Measurements from ENCODE around the gene CLASP1. TPM values are rescaled to one million over a fixed set of nuclear protein-coding genes. Genes with fewer than 3 reads are reported as not detected.
"Not testable (repeated sequence)": the region's sequence is repeated elsewhere in the genome, so short reads cannot be mapped to it uniquely, and the experiment has no call there.

CLASP1 gene
- total RNA-seq, 1 donor from 2014 or later: 71.7 TPM

GRCh38 chr2:121450301-121450700, 199.0 kb downstream of the CLASP1 start:
- Mint-ChIP-seq H3K4me3 (ENCODE audit: low read depth) (no peak overlapping the region), H3K4me1 (ENCODE audit: low read depth) (no peaks in the 10 kb centered on the region), H3K36me3 (ENCODE audit: low read depth) (peaks cover 71% of the 10 kb centered on the region), H3K9me3 (no peaks in the 10 kb centered on the region), H3K27me3 (ENCODE audit: low read depth) (no peaks in the 10 kb centered on the region), H3K27ac (no peak overlapping the region)
- intact Hi-C loops (cut with micrococcal nuclease): no loop called here
- DNase-seq (ENCODE audit: low spot score): no peak

DNA sequence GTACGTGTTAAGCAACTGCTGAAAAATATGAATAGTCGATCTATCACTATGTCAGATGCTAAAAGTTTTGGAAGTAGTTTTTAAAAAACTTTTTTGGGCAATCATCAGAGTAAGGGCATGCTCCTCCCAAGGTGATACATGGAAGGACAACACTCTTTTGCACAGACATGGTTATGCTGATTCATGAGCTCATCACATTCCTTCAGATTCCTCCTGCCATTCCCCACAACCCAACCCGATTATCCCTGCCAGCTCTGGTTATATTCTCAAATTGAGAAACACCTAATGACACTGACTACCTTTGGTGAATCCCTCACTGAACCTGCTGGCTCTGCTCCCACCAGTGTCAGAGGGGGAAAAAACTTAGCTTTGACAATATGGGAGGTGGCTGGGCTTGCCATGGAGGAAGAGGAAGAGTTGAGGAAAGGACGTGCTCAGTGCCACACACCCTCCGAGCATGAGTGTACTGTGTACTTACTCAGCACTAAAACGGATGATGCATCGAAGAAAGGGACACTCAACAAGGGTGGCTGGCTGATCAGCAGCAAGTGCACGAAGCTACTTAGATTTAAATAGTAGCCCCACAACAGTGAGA, 202.5 kb downstream of the CLASP1 start:
- peaks cover 77% of the 10 kb centered on the region for H3K36me3 Mint-ChIP-seq (ENCODE audit: low read depth)
- intact Hi-C loops (cut with micrococcal nuclease): no loop called here
- no peak overlapping the region for H3K27ac Mint-ChIP-seq
- DNase-seq (ENCODE audit: low spot score): no peak
- no peaks in the 10 kb centered on the region for H3K9me3 Mint-ChIP-seq
- peaks cover 2% of the 10 kb centered on the region for H3K4me1 Mint-ChIP-seq (ENCODE audit: low read depth)
- no peak overlapping the region for H3K4me3 Mint-ChIP-seq (ENCODE audit: low read depth)
- no peaks in the 10 kb centered on the region for H3K27me3 Mint-ChIP-seq (ENCODE audit: low read depth)

DNA sequence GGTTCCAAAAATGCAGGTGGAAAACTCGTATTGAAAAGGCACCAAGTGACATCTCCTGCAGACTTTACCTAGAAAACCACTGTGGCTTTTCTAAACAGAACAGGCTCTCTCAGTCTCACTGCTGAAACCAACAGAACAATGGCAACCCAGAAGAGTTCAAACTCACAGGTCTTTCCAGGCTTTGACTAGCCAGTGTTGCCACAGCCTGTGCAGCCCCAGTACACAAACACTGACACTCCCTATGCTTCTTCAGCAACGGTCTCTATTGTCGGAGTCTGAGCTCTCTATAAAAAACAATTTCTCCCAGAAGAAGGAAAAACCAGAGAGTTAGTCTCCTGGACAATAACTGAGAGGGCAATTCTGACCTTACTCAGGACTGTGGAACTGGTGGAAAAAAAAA, 206.4 kb downstream of the CLASP1 start:
- no peaks in the 10 kb centered on the region for H3K27me3 Mint-ChIP-seq (ENCODE audit: low read depth)

DNA sequence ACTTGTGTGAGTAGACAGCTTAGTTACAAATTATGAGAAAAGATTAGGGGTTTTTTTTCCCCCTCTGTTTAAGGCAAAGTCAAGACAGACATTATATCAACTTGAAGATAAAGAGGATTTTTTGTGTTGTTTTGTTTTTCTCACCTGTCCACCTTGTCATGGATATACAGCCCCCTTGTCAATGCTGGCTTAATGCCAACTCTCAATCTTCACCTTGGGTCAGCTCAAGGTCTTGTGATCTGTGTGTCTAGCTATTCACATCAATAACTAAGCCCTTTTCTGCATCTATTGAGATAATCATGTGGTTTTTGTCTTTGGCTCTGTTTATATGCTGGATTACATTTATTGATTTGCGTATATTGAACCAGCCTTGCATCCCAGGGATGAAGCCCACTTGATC, 211.0 kb downstream of the CLASP1 start:
- peaks cover 39% of the 10 kb centered on the region for H3K36me3 Mint-ChIP-seq (ENCODE audit: low read depth)
- intact Hi-C loops (cut with micrococcal nuclease); H3K27me3 Mint-ChIP-seq (ENCODE audit: low read depth); H3K4me3 Mint-ChIP-seq (ENCODE audit: low read depth); H3K27ac Mint-ChIP-seq; H3K9me3 Mint-ChIP-seq; DNase-seq (ENCODE audit: low spot score); H3K4me1 Mint-ChIP-seq (ENCODE audit: low read depth): not testable (repeated sequence)

More for the DNA sequence above, 206.4 kb downstream of the CLASP1 start:
- H3K36me3 Mint-ChIP-seq (ENCODE audit: low read depth): peaks cover 69% of the 10 kb centered on the region
- no peak for DNase-seq (ENCODE audit: low spot score)
- no peak overlapping the region for H3K27ac Mint-ChIP-seq
- no peak overlapping the region for H3K4me3 Mint-ChIP-seq (ENCODE audit: low read depth)
- intact Hi-C loops (cut with micrococcal nuclease): no loop called here
- peaks cover 2% of the 10 kb centered on the region for H3K4me1 Mint-ChIP-seq (ENCODE audit: low read depth)
- no peaks in the 10 kb centered on the region for H3K9me3 Mint-ChIP-seq

GRCh38 chr2:121436918-121437317, 212.3 kb downstream of the CLASP1 start:
- Mint-ChIP-seq H3K36me3 (ENCODE audit: low read depth) (peaks cover 34% of the 10 kb centered on the region), H3K27me3 (ENCODE audit: low read depth) (no peaks in the 10 kb centered on the region), H3K4me1 (ENCODE audit: low read depth) (no peaks in the 10 kb centered on the region)

GRCh38 chr2:121435790-121436189, 213.5 kb downstream of the CLASP1 start:
- DNase-seq (ENCODE audit: low spot score): no peak
- Mint-ChIP-seq H3K27me3 (ENCODE audit: low read depth) (no peaks in the 10 kb centered on the region), H3K27ac (no peak overlapping the region), H3K4me3 (ENCODE audit: low read depth) (no peak overlapping the region), H3K36me3 (ENCODE audit: low read depth) (peaks cover 28% of the 10 kb centered on the region), H3K4me1 (ENCODE audit: low read depth) (no peaks in the 10 kb centered on the region), H3K9me3 (no peaks in the 10 kb centered on the region)
- intact Hi-C loops (cut with micrococcal nuclease): no loop called here

More at GRCh38 chr2:121436918-121437317, 212.3 kb downstream of the CLASP1 start:
- no peaks in the 10 kb centered on the region for H3K9me3 Mint-ChIP-seq
- intact Hi-C loops (cut with micrococcal nuclease): no loop called here
- H3K27ac Mint-ChIP-seq: no peak overlapping the region
- DNase-seq (ENCODE audit: low spot score): no peak
- no peak overlapping the region for H3K4me3 Mint-ChIP-seq (ENCODE audit: low read depth)

- Mint-ChIP-seq H3K4me3 (ENCODE audit: low read depth) (no peak overlapping the region), H3K27me3 (ENCODE audit: low read depth) (no peaks in the 10 kb centered on the region), H3K9me3 (no peaks in the 10 kb centered on the region), H3K27ac (no peak overlapping the region), H3K36me3 (ENCODE audit: low read depth) (peaks cover 38% of the 10 kb centered on the region), H3K4me1 (ENCODE audit: low read depth) (peaks cover 8% of the 10 kb centered on the region)
- intact Hi-C loops (cut with micrococcal nuclease): no loop called here
- DNase-seq (ENCODE audit: low spot score): no peak
Measured at GRCh38 chr2:121431214-121431613, 218.0 kb downstream of the CLASP1 start.

DNA sequence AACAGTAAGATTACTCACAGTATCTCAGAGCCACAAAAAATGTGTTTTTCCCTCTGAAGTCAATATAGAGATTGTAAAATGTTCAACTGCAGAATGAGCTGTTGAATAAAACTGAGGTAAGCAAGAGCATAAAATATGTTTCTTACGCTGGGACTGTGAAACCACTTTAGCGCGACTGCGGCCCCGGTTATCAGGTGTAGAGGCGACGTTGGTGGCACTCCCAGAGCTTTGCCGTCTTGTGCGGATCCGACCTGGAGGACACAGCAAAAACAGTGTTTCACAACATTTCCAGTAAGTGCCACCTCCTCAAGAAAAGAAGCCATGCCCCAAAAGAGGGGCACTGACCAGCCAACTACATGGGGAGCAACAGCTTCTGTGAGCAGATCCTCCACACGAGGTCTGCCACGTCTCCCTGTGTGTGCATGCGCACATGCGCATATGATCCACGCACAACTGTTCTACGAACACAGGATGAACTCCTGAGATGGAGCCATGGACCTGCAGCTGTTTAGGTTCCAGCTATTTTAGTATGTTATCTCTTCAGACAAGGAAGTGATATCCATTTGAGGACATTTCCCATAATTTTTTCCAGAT, 219.2 kb downstream of the CLASP1 start:
- peaks cover 41% of the 10 kb centered on the region for H3K36me3 Mint-ChIP-seq (ENCODE audit: low read depth)
- no peak for DNase-seq (ENCODE audit: low spot score)
- intact Hi-C loops (cut with micrococcal nuclease): no loop called here
- no peaks in the 10 kb centered on the region for H3K27me3 Mint-ChIP-seq (ENCODE audit: low read depth)
- H3K9me3 Mint-ChIP-seq: no peaks in the 10 kb centered on the region
- no peak overlapping the region for H3K27ac Mint-ChIP-seq
- no peak overlapping the region for H3K4me3 Mint-ChIP-seq (ENCODE audit: low read depth)
- peaks cover 8% of the 10 kb centered on the region for H3K4me1 Mint-ChIP-seq (ENCODE audit: low read depth)

- no peaks in the 10 kb centered on the region for H3K9me3 Mint-ChIP-seq
- H3K4me1 Mint-ChIP-seq (ENCODE audit: low read depth): peaks cover 8% of the 10 kb centered on the region
- H3K4me3 Mint-ChIP-seq (ENCODE audit: low read depth): no peak overlapping the region
- peaks cover 48% of the 10 kb centered on the region for H3K36me3 Mint-ChIP-seq (ENCODE audit: low read depth)
- H3K27ac Mint-ChIP-seq: no peak overlapping the region
- intact Hi-C loops (cut with micrococcal nuclease): no loop called here
- H3K27me3 Mint-ChIP-seq (ENCODE audit: low read depth): no peaks in the 10 kb centered on the region
- no peak for DNase-seq (ENCODE audit: low spot score)
Measured at GRCh38 chr2:121429119-121429903, 220.0 kb downstream of the CLASP1 start.

DNA sequence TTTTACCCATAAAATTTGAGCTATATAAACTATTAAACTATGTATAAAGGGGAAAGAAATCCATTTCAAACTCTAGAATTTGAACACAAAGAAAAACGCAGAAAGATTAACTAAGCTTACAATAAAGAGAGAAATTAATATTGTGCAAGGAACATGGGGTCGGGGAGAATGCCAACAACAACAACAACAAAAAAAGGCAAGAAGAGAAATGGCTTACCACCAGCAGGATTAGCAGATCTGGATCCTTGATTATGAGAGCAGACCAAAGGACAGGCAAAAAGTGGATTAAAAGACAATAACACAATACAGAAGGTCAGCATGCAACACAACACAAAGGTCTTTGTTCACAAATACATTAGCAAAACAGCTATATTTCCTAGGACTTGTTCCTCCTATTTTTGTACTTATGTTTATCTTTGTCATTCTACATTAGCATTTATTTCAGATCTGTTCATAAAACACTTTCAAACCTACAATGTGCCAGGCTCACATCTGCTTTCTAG, 222.0 kb downstream of the CLASP1 start:
- intact Hi-C loops (cut with micrococcal nuclease): no loop called here
- Mint-ChIP-seq H3K4me3 (ENCODE audit: low read depth) (no peak overlapping the region), H3K9me3 (no peaks in the 10 kb centered on the region), H3K27ac (no peak overlapping the region), H3K36me3 (ENCODE audit: low read depth) (peaks cover 56% of the 10 kb centered on the region), H3K27me3 (ENCODE audit: low read depth) (no peaks in the 10 kb centered on the region), H3K4me1 (ENCODE audit: low read depth) (peaks cover 8% of the 10 kb centered on the region)
- no peak for DNase-seq (ENCODE audit: low spot score)

- intact Hi-C loops (cut with micrococcal nuclease): no loop called here
- H3K9me3 Mint-ChIP-seq: no peaks in the 10 kb centered on the region
- no peaks in the 10 kb centered on the region for H3K4me1 Mint-ChIP-seq (ENCODE audit: low read depth)
- peaks cover 32% of the 10 kb centered on the region for H3K36me3 Mint-ChIP-seq (ENCODE audit: low read depth)
- no peak overlapping the region for H3K27ac Mint-ChIP-seq
- no peak overlapping the region for H3K4me3 Mint-ChIP-seq (ENCODE audit: low read depth)
- no peaks in the 10 kb centered on the region for H3K27me3 Mint-ChIP-seq (ENCODE audit: low read depth)
- no peak for DNase-seq (ENCODE audit: low spot score)
Measured at GRCh38 chr2:121420486-121420885, 228.8 kb downstream of the CLASP1 start.

GRCh38 chr2:121419081-121419699, 230.1 kb downstream of the CLASP1 start:
- H3K9me3 Mint-ChIP-seq: no peaks in the 10 kb centered on the region
- no peak for DNase-seq (ENCODE audit: low spot score)
- intact Hi-C loops (cut with micrococcal nuclease): no loop called here
- H3K4me3 Mint-ChIP-seq (ENCODE audit: low read depth): no peak overlapping the region
- H3K27me3 Mint-ChIP-seq (ENCODE audit: low read depth): no peaks in the 10 kb centered on the region
- no peaks in the 10 kb centered on the region for H3K4me1 Mint-ChIP-seq (ENCODE audit: low read depth)
- H3K36me3 Mint-ChIP-seq (ENCODE audit: low read depth): peaks cover 27% of the 10 kb centered on the region
- no peak overlapping the region for H3K27ac Mint-ChIP-seq
